Activated CD4-positive, alpha-beta T cell treated with anti-CD3 and anti-CD28 coated beads for 36 hours (primary cell): ENCODE measurements around the gene GRIK2. TPM values are rescaled to one million over a fixed set of nuclear protein-coding genes. Genes with fewer than 3 reads are reported as not detected.

Experiments used
- ATAC-seq: fragments of 200-7000 bp; cut with Tn5 transposase; one replicate; pipeline ENCODE4 v1.10.0; 2021; ENCODE audit warnings: mild to moderate bottlenecking, moderate library complexity
- CTCF ChIA-PET: fragments of 350-600 bp; sonication (Branson Sonifier 250); formaldehyde crosslinking; loops from one replicate; lab custom pipeline; 2021; ENCODE audit warnings: antibody characterized with exemption; lab: Charles Lee
- POLR2A ChIA-PET: fragments of 350-600 bp; sonication (Branson Sonifier 250); formaldehyde crosslinking; loops from one replicate; lab custom pipeline; 2021; ENCODE audit warnings: antibody characterized with exemption, inconsistent platforms; lab: Charles Lee
- DNase-seq: peaks from one replicate; pipeline ENCODE4 v3.0.0-alpha.2; 2020
- H3K27ac Mint-ChIP-seq: one replicate; pipeline ENCODE4 v1.8.0; 2021; ENCODE audit warnings: mixed read lengths
- H3K27me3 Mint-ChIP-seq: one replicate; pipeline ENCODE4 v1.8.0; 2021; ENCODE audit warnings: mixed read lengths
- H3K36me3 Mint-ChIP-seq: one replicate; pipeline ENCODE4 v1.8.0; 2021; ENCODE audit warnings: low read depth, mixed read lengths
- H3K4me1 Mint-ChIP-seq: one replicate; pipeline ENCODE4 v1.8.0; 2021; ENCODE audit warnings: mixed read lengths
- H3K4me3 Mint-ChIP-seq: one replicate; pipeline ENCODE4 v1.8.0; 2021; ENCODE audit warnings: mild to moderate bottlenecking, moderate library complexity, mixed read lengths
- H3K9me3 Mint-ChIP-seq: one replicate; pipeline ENCODE4 v1.8.0; 2021; ENCODE audit warnings: low read depth, mixed read lengths
- intact Hi-C, 2 experiments: fragments of 100-400 bp; cut with DNase I in 1 of 2; cut with micrococcal nuclease in 1 of 2; formaldehyde crosslinking; loops; one replicate each; pipeline versions ENCODE4 v1.14.2 to v1.15.1; 2022 to 2024; cut with DNase I, micrococcal nuclease
- total RNA-seq, 2 experiments: library from RNA; stranded (reverse); gene quantifications; one replicate each; pipeline ENCODE4 v1.2.3, GENCODE V29; 2021

Gene GRIK2
- total RNA-seq, 2 experiments from 2014 or later: not detected

DNA sequence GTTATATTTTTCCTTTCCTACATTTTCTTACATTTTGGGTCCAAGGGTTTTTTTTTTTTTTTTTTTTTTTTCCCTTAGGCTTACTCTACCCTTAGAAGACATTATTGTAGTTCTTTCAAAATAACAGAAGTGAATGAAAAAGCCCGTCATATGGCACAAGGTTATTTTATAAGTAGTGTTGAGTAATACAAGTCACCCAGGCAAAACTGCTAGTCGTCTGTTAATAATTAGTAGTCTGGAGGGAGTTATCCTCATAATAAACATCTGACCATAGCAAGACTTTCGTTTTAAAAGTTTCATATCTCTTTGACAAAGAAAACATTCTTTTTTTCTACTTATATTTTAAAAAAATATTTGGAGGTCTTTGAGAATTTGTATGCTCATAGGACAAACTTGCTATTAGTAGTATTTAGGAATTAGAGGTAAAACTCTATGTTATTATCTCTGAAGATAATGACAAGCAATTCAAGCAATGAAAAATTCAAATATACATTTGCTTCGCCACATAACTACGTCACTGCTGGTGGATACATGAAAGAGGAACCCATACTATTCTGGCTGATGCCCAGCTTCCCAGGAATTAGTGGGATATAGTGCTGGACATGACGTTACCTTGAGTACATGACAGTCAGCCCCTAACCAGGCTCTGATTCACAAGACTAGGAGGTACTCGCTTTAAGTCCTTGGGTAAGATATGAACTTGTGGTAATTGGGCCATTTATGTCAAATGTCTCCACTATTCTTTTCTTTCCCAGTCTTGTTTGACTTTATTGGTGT is 532.8 kb downstream of the GRIK2 start:
- Mint-ChIP-seq H3K4me3 (no peak overlapping the region), H3K27ac (no peak overlapping the region), H3K4me1 (no peaks in the 10 kb centered on the region), H3K9me3 (no peaks in the 10 kb centered on the region), H3K36me3 (no peaks in the 10 kb centered on the region), H3K27me3 (no peaks in the 10 kb centered on the region)
- ATAC-seq (no peak), DNase-seq (no peak)
- intact Hi-C loops: no loop called here
- ChIA-PET POLR2A (no interaction called here), CTCF (no interaction called here)

DNA sequence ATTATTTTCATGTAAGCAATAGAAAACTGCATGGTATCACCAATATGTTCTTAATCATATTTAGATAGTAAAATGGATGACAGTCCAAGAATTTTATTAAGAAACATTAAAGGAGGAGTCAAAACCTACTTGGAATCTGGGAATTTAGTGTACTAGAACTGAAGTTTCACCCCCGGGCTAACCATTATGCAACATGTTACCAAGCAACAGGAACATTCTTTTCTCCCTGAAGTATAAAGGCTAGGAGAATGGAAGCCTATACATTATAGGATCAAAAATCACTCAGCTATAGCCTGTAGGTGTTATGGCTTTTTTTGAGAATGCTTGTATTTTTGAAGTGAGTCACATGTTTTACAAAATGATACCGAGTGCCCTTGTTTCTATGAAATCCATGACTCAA is 538.3 kb downstream of the GRIK2 start:
- Mint-ChIP-seq H3K4me3 (no peak overlapping the region), H3K27me3 (no peaks in the 10 kb centered on the region), H3K9me3 (no peaks in the 10 kb centered on the region), H3K4me1 (no peaks in the 10 kb centered on the region), H3K27ac (no peak overlapping the region), H3K36me3 (no peaks in the 10 kb centered on the region)
- no peak for DNase-seq
- CTCF ChIA-PET: no interaction called here
- POLR2A ChIA-PET: interaction anchor here (0.6 kb wide), 1 partner anchor 20 kb away, joined by 3 read pairs; no protein-coding TSS in a partner anchor
- intact Hi-C loops: no loop called here
- no peak for ATAC-seq

DNA sequence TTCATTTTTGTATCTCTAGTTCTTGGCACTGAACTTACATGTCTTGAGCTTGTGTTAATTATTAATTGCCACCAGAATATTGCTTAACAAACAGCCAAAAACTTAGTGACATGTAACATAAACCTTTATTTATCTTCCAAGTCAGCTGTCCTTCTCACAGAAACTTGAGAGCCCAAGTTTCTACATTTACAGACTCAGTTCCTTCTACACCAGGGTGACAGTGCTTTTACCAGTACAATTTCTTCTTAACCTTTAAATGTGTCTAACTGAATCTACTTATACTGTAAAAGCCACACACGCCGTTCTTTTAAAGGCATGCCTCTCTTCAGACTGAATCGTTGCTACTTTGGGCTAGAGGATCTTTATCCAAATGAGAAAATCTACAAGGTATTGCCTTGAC is 539.2 kb downstream of the GRIK2 start:
- Mint-ChIP-seq H3K27me3 (no peaks in the 10 kb centered on the region), H3K4me1 (no peaks in the 10 kb centered on the region), H3K9me3 (no peaks in the 10 kb centered on the region), H3K27ac (no peak overlapping the region), H3K4me3 (no peak overlapping the region), H3K36me3 (no peaks in the 10 kb centered on the region)
- no peak for DNase-seq
- ChIA-PET CTCF (interaction anchor here (0.6 kb wide), 1 partner anchor 245 kb away, joined by 3 read pairs; no protein-coding TSS in a partner anchor), POLR2A (no interaction called here)
- no peak for ATAC-seq
- intact Hi-C loops: no loop called here

GRCh38 chr6:101935732-101936131 is 542.2 kb downstream of the GRIK2 start:
- intact Hi-C loops: no loop called here
- CTCF ChIA-PET: interaction anchor here (0.9 kb wide), 1 partner anchor 14 kb away, joined by 3 read pairs; no protein-coding TSS in a partner anchor

GRCh38 chr6:101936516-101936915 is 543.0 kb downstream of the GRIK2 start:
- Mint-ChIP-seq H3K36me3 (no peaks in the 10 kb centered on the region), H3K27ac (no peak overlapping the region), H3K4me3 (no peak overlapping the region), H3K4me1 (no peaks in the 10 kb centered on the region), H3K9me3 (no peaks in the 10 kb centered on the region), H3K27me3 (no peaks in the 10 kb centered on the region)
- DNase-seq: no peak
- intact Hi-C loops: no loop called here
- no peak for ATAC-seq
- POLR2A ChIA-PET: no interaction called here
- CTCF ChIA-PET: no interaction called here

More at GRCh38 chr6:101935732-101936131, 542.2 kb downstream of the GRIK2 start:
- no peaks in the 10 kb centered on the region for H3K4me1 Mint-ChIP-seq
- H3K4me3 Mint-ChIP-seq: no peak overlapping the region
- DNase-seq (no peak), ATAC-seq (no peak)
- no peaks in the 10 kb centered on the region for H3K9me3 Mint-ChIP-seq
- H3K36me3 Mint-ChIP-seq: no peaks in the 10 kb centered on the region
- H3K27ac Mint-ChIP-seq: no peak overlapping the region
- POLR2A ChIA-PET: no interaction called here
- no peaks in the 10 kb centered on the region for H3K27me3 Mint-ChIP-seq

GRCh38 chr6:101937108-101937507 is 543.6 kb downstream of the GRIK2 start:
- DNase-seq: no peak
- Mint-ChIP-seq H3K9me3 (peaks cover under 1% of the 10 kb centered on the region), H3K4me1 (no peaks in the 10 kb centered on the region), H3K27ac (no peak overlapping the region), H3K27me3 (no peaks in the 10 kb centered on the region), H3K4me3 (no peak overlapping the region), H3K36me3 (no peaks in the 10 kb centered on the region)
- intact Hi-C loops: no loop called here
- ChIA-PET POLR2A (no interaction called here), CTCF (no interaction called here)
- no peak for ATAC-seq

- ChIA-PET POLR2A (no interaction called here), CTCF (no interaction called here)
- intact Hi-C loops: no loop called here
- no peaks in the 10 kb centered on the region for H3K27me3 Mint-ChIP-seq
- H3K27ac Mint-ChIP-seq: no peak overlapping the region
- no peaks in the 10 kb centered on the region for H3K36me3 Mint-ChIP-seq
- DNase-seq: no peak
- no peak overlapping the region for H3K4me3 Mint-ChIP-seq
- ATAC-seq: no peak
- peaks cover 3% of the 10 kb centered on the region for H3K9me3 Mint-ChIP-seq
- H3K4me1 Mint-ChIP-seq: no peaks in the 10 kb centered on the region
These were observed 546.9 kb downstream of the GRIK2 start for GRCh38 chr6:101940391-101940790.

- Mint-ChIP-seq H3K4me3 (no peak overlapping the region), H3K27me3 (no peaks in the 10 kb centered on the region), H3K4me1 (no peaks in the 10 kb centered on the region), H3K36me3 (no peaks in the 10 kb centered on the region), H3K27ac (no peak overlapping the region), H3K9me3 (peaks cover 7% of the 10 kb centered on the region)
- POLR2A ChIA-PET: no interaction called here
- no peak for DNase-seq
- intact Hi-C loops: no loop called here
- ATAC-seq: no peak
- CTCF ChIA-PET: no interaction called here
These were observed 563.5 kb downstream of the GRIK2 start for GRCh38 chr6:101956961-101957360.

DNA sequence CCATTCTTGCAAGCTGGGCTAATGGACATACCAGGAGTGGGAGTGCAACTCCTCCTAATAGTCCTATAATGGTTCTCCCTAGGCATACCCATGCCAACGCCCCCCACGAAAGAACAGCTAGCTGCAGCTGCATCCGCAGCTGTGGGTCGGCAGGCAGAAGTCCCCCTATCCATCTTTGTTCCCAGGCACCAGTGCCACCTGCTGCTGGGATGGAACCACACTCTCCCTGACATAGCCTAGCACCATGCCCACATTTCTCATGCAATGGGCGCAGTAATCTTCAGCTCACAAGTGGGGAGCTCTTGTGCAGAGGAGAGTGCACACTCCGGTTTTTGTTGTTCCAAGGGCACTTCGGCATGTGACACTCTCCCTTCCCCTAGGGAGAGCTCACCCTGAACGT is 567.8 kb downstream of the GRIK2 start:
- H3K4me3 Mint-ChIP-seq: no peak overlapping the region
- H3K36me3 Mint-ChIP-seq: no peaks in the 10 kb centered on the region
- no peak overlapping the region for H3K27ac Mint-ChIP-seq
- DNase-seq (no peak), ATAC-seq (no peak)
- ChIA-PET POLR2A (no interaction called here), CTCF (no interaction called here)
- peaks cover 3% of the 10 kb centered on the region for H3K9me3 Mint-ChIP-seq
- H3K4me1 Mint-ChIP-seq: no peaks in the 10 kb centered on the region
- intact Hi-C loops: no loop called here
- no peaks in the 10 kb centered on the region for H3K27me3 Mint-ChIP-seq

DNA sequence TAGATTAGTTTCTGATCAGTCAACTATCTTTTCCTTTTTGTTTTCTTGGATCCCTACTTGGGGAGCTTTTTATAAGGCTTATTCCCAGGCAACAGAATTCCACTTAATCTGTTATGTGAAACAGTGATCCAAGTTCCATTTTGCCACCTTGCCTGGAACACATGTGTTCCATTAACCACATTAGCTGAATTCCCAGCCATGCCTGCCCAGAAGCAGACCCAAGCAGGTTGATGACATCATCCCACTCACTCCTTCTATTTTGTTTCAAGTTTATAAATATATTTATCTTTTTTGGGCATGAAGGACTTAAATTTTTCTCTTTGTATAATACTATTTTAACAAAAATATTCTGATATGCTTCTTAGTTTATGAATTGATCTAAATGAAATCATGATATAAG is 587.4 kb downstream of the GRIK2 start:
- no peak overlapping the region for H3K27ac Mint-ChIP-seq
- H3K36me3 Mint-ChIP-seq: no peaks in the 10 kb centered on the region
- CTCF ChIA-PET: no interaction called here
- ATAC-seq (no peak), DNase-seq (no peak)
- POLR2A ChIA-PET: no interaction called here
- H3K4me1 Mint-ChIP-seq: no peaks in the 10 kb centered on the region
- no peaks in the 10 kb centered on the region for H3K27me3 Mint-ChIP-seq
- intact Hi-C loops: no loop called here
- no peak overlapping the region for H3K4me3 Mint-ChIP-seq
- peaks cover 2% of the 10 kb centered on the region for H3K9me3 Mint-ChIP-seq

DNA sequence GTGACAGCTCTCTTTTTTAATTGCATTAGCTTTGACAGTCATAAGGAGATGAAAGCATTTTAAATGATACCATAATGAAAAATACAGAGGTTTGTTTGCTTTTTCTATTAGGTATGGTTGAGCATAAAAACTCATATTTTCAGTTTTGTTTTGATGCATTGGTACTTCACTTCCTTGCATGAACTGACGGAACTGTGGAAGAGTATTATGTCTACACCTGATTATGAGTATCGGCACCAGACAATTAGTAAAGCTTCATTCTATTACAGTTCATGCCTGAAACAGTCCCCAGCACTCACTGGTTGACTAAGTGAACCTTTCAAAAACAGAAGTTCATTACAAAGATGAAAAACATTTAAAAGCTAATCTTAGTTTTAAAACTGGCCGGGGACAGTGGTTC is 593.0 kb downstream of the GRIK2 start:
- no peak for ATAC-seq
- Mint-ChIP-seq H3K36me3 (no peaks in the 10 kb centered on the region), H3K27ac (no peak overlapping the region), H3K27me3 (no peaks in the 10 kb centered on the region), H3K9me3 (no peaks in the 10 kb centered on the region), H3K4me3 (no peak overlapping the region), H3K4me1 (no peaks in the 10 kb centered on the region)
- ChIA-PET POLR2A (no interaction called here), CTCF (no interaction called here)
- DNase-seq: no peak
- intact Hi-C loops: no loop called here

- ChIA-PET CTCF (no interaction called here), POLR2A (no interaction called here)
- ATAC-seq (no peak), DNase-seq (no peak)
- H3K4me3 Mint-ChIP-seq: no peak overlapping the region
- H3K27me3 Mint-ChIP-seq: no peaks in the 10 kb centered on the region
- no peaks in the 10 kb centered on the region for H3K9me3 Mint-ChIP-seq
- no peaks in the 10 kb centered on the region for H3K4me1 Mint-ChIP-seq
- H3K36me3 Mint-ChIP-seq: no peaks in the 10 kb centered on the region
- intact Hi-C loops: no loop called here
- H3K27ac Mint-ChIP-seq: no peak overlapping the region
These were observed 598.8 kb downstream of the GRIK2 start for GRCh38 chr6:101992286-101992685.
